Gastrocnemius medialis (tissue), 4 donors: ENCODE data around the gene AP3S2. TPM values are rescaled to one million over a fixed set of nuclear protein-coding genes. Genes with fewer than 3 reads are reported as not detected.

Source experiments
- ATAC-seq, 2 donors: fragments of 150-250 bp; one replicate each; pipeline ENCODE4 v1.9.1; 2016
- DNase-seq, 2 donors: peaks; one replicate each; pipeline ENCODE4 v3.0.0-alpha.2; 2019
- H3K27ac ChIP-seq, 4 donors: fragments of 200-600 bp; sonication (generic); 1 replicate in 1 of 4; 2 replicates in 3 of 4; pipeline ENCODE4 v1.5.1; 2016 to 2018; ENCODE audit warnings: mild to moderate bottlenecking in 2 of 4, moderate library complexity in 1 of 4
- H3K27me3 ChIP-seq, 3 donors: fragments of 200-600 bp; sonication (generic) in 2 of 3; 1 replicate in 1 of 3; 2 replicates in 2 of 3; pipeline versions ENCODE4 v1.5.1 to v1.6.0; 2016 to 2019; ENCODE audit warnings: mild to moderate bottlenecking in 1 of 3, moderate library complexity in 1 of 3
- H3K36me3 ChIP-seq, 2 donors: fragments of 200-600 bp; sonication (generic) in 1 of 2; one replicate each; pipeline ENCODE4 v1.5.1; 2017 to 2018
- H3K4me1 ChIP-seq, 2 donors: fragments of 200-600 bp; sonication (generic) in 1 of 2; one replicate each; pipeline ENCODE4 v1.5.1; 2016 to 2017; ENCODE audit warnings: mild to moderate bottlenecking in 2 of 2
- H3K4me3 ChIP-seq, 4 donors: fragments of 200-600 bp; sonication (generic) in 3 of 4; 1 replicate in 1 of 4; 2 replicates in 3 of 4; pipeline ENCODE4 v1.5.1; 2016 to 2019; ENCODE audit warnings: mild to moderate bottlenecking in 2 of 4
- H3K9me3 ChIP-seq, 3 donors: fragments of 200-600 bp; sonication (generic) in 2 of 3; 1 replicate in 1 of 3; 2 replicates in 2 of 3; pipeline ENCODE4 v1.5.1; 2016 to 2019
- POLR2A ChIP-seq, 2 donors: fragments of 450-650 bp; IDR thresholded peaks; one replicate each; pipeline ENCODE4 v1.6.1; 2017; ENCODE audit warnings: antibody characterized with exemption in 2 of 2, mild to moderate bottlenecking in 2 of 2, moderate library complexity in 2 of 2
- in situ Hi-C, 4 donors: fragments of 200-750 bp; cut with MboI; loops; one replicate each; pipeline versions ENCODE4 v1.15.0 to v1.8.0; 2017; ENCODE audit warnings: low sequenced_read_pairs in 4 of 4
- intact Hi-C: fragments of 100-400 bp; cut with DNase I; formaldehyde crosslinking; loops from one replicate; pipeline ENCODE4 v1.15.1; 2023; ENCODE audit warnings: low total_unique reads
- total RNA-seq, 4 donors: library from RNA; depleted of rRNA; stranded (reverse); fragments of >200 nt; gene quantifications; one replicate each; pipeline versions ENCODE4 v1.1.0 to v1.2.3, GENCODE V29; 2016
- TF ChIP-seq, protein P1 (sequence below), 5 experiments: fragments of 450-650 bp in 3 of 5; fragments of 200-600 bp in 2 of 5; sonication (generic) in 2 of 5; IDR thresholded peaks in 4 of 5; conservative IDR thresholded peaks in 1 of 5; 1 replicate in 4 of 5; 2 replicates in 1 of 5; pipeline ENCODE4 v1.5.1; 2016 to 2019; ENCODE audit warnings: antibody characterized with exemption in 5 of 5, mild to moderate bottlenecking in 3 of 5, moderate library complexity in 3 of 5

Gene AP3S2
- total RNA-seq, 4 donors from 2014 or later: 48.4 to 82.6 (median 71.3) TPM

DNA sequence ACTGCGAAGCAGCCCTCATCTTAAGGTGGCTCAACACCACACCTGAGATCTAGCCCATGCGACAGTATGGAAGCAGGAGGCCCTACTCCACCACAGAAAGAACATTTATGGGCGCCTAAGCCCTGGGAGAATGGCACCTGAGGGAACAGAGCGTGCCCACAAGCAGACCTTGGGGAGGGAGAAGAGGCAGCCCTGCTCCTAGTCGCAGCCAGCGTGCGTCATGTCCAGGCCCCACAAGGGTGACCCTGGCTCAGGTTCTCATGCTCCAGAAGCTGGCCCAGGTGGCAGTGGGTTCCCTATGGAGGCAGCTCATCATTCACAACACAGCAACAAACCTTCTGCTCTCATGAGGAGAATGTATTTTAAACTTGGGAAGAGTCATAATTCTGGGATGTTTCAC is 59.8 kb downstream of the AP3S2 start:
- in situ Hi-C loops (no loop called here), intact Hi-C loops (no loop called here)
- TF ChIP-seq, protein P1, sequence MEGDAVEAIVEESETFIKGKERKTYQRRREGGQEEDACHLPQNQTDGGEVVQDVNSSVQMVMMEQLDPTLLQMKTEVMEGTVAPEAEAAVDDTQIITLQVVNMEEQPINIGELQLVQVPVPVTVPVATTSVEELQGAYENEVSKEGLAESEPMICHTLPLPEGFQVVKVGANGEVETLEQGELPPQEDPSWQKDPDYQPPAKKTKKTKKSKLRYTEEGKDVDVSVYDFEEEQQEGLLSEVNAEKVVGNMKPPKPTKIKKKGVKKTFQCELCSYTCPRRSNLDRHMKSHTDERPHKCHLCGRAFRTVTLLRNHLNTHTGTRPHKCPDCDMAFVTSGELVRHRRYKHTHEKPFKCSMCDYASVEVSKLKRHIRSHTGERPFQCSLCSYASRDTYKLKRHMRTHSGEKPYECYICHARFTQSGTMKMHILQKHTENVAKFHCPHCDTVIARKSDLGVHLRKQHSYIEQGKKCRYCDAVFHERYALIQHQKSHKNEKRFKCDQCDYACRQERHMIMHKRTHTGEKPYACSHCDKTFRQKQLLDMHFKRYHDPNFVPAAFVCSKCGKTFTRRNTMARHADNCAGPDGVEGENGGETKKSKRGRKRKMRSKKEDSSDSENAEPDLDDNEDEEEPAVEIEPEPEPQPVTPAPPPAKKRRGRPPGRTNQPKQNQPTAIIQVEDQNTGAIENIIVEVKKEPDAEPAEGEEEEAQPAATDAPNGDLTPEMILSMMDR (IDR thresholded peaks at IDR 0.05 in 4 of 5, conservative IDR thresholded peaks at IDR 0.05 in 1 of 5): no peak
- TF ChIP-seq POLR2A (IDR thresholded peaks at IDR 0.05): no peak
- H3K27ac ChIP-seq: no peak overlapping the region
- no peak for ATAC-seq
- H3K9me3 ChIP-seq: no peaks in the 10 kb centered on the region
- peaks cover 0 to 32% of the 10 kb centered on the region in 2 donors for H3K36me3 ChIP-seq
- H3K27me3 ChIP-seq: no peaks in the 10 kb centered on the region
- DNase-seq: no peak
- no peak overlapping the region for H3K4me3 ChIP-seq
- H3K4me1 ChIP-seq: peaks cover 20 to 42% of the 10 kb centered on the region in 2 donors

GRCh38 chr15:89830639-89831038 is 63.2 kb downstream of the AP3S2 start:
- Histone ChIP-seq H3K9me3 (no peaks in the 10 kb centered on the region), H3K4me3 (no peak overlapping the region), H3K27me3 (no peaks in the 10 kb centered on the region), H3K4me1 (peaks cover 10 to 22% of the 10 kb centered on the region in 2 donors), H3K36me3 (peaks cover 0 to 32% of the 10 kb centered on the region in 2 donors), H3K27ac (no peak overlapping the region)
- in situ Hi-C loops: no loop called here
- intact Hi-C loops: no loop called here
- TF ChIP-seq, protein P1 (IDR thresholded peaks at IDR 0.05 in 4 of 5, conservative IDR thresholded peaks at IDR 0.05 in 1 of 5): no peak
- no peak for TF ChIP-seq POLR2A (IDR thresholded peaks at IDR 0.05)
- DNase-seq (no peak), ATAC-seq (no peak)

- peaks cover 10 to 14% of the 10 kb centered on the region in 2 donors for H3K4me1 ChIP-seq
- ATAC-seq (no peak), DNase-seq (no peak)
- no peak overlapping the region for H3K27ac ChIP-seq
- no peaks in the 10 kb centered on the region for H3K9me3 ChIP-seq
- H3K27me3 ChIP-seq: no peaks in the 10 kb centered on the region
- H3K4me3 ChIP-seq: no peak overlapping the region
- in situ Hi-C loops (no loop called here), intact Hi-C loops (no loop called here)
- H3K36me3 ChIP-seq: peaks cover 0 to 27% of the 10 kb centered on the region in 2 donors
- TF ChIP-seq POLR2A (IDR thresholded peaks at IDR 0.05): no peak
- TF ChIP-seq, protein P1 (IDR thresholded peaks at IDR 0.05 in 4 of 5, conservative IDR thresholded peaks at IDR 0.05 in 1 of 5): no peak
Observed at GRCh38 chr15:89829616-89830440, 64.0 kb downstream of the AP3S2 start.

DNA sequence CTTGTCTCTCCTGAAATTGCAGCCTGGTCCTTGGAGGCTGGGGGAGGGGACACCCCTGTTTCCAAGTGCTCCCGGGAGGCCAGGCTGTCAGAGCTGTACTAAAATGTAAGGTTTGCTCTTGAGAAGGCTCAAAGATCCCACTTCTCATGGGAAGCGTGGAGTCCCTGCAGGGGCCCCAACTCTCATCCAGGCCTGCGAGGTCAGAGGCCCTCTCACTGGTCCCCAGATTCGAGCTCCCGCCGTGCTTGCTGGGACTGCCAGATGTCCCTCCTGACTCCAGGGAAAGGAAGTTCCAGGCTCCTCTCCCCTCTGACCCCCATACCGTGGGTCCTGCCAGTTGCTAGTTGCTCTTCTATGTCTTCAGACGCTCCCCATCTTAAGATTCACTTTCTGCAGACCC is 64.6 kb downstream of the AP3S2 start:
- in situ Hi-C loops (no loop called here), intact Hi-C loops (no loop called here)
- Histone ChIP-seq H3K27ac (no peak overlapping the region), H3K36me3 (peaks cover 0 to 21% of the 10 kb centered on the region in 2 donors), H3K9me3 (no peaks in the 10 kb centered on the region), H3K4me3 (no peak overlapping the region), H3K27me3 (no peaks in the 10 kb centered on the region), H3K4me1 (peaks cover 10 to 14% of the 10 kb centered on the region in 2 donors)
- ATAC-seq: no peak
- TF ChIP-seq, protein P1 (IDR thresholded peaks at IDR 0.05 in 4 of 5, conservative IDR thresholded peaks at IDR 0.05 in 1 of 5): no peak
- no peak for TF ChIP-seq POLR2A (IDR thresholded peaks at IDR 0.05)
- DNase-seq: no peak
